GM21447 (cell line): ENCODE results near the gene CSTF2.

Source experiments
- ATAC-seq: cut with Tn5 transposase; IDR thresholded peaks from one replicate; pipeline ENCODE4 v1.9.1; 2021; ENCODE audit not compliant: unreplicated experiment

The CSTF2 gene

DNA sequence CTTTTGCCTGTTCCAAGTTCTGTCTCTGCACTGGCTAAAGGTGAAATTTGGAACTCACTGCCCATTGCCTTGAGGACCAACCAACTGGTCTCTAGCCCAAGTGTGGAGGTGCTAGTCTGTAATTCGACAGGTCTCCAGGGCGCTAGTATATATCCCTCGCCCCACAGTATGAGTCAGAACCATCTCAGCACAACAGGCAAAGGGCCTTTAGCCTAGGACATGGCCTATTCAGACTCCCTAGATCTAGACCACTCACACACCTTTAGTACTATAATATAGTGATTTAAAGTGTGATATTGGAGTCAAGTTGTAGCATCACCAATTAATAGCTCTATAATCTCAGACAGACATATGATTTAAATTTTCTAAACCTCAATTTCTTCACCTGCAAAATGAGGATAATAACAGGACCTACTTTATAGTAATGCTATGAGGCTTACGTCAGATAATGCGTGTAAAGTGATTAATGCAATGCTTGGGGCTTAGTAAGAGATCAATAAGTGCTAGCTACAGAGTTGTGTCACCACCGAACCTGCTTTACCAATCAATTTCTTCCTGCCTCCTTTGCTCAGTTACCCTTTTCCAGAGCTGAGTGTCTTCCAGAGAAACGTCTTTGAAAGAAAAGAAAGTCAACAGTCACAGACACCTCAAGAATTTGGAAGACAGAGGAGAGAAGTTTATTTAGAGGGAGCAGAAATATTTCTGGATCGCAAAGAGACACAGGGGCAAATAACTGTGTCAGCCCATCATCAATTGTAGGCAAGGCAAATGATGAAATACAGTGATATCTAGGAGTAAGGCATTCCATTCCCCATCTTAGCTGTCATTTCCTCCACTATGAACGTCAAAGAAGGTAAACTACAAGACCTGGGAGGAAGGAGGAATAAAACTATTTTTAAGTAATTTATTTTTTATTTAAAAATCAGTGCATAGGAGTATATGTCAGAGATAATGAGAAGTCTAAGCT is 51.7 kb downstream of the CSTF2 start:
- ATAC-seq, result no peak

GRCh38 chrX:100874325-100874724 is 54.1 kb downstream of the CSTF2 start, which contains the start of gene NOX1:
TSS of gene NOX1 (minus strand) at chrX:100874359. CDS start at chrX:100874139, 220 bp downstream.
- no peak for ATAC-seq

- ATAC-seq, result no peak
Observed at GRCh38 chrX:100880368-100880767, 60.2 kb downstream of the CSTF2 start.

DNA sequence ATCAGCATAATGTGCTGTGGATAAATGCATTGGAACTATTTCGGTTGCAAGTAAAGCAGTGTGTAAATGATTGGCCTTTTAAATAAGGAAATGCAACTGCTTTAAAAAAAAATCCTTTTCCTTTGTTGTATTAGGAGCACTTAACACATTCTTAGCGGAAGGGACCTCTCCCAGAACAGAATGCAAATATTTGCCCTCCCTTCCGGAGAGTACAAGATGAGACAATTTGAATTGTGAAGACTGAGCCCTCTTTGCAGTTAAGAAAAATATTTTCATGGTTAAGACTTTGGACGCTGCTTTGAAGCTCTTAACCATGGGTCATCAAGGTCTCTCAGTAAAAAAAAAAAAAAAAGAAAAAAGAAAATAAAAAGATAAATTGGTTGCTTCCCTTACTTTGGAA is 63.5 kb downstream of the CSTF2 start:
- no peak for ATAC-seq
